Gastrocnemius medialis (tissue), 4 donors: ENCODE results near the gene CCR9. TPM values are rescaled to one million over a fixed set of nuclear protein-coding genes. Genes with fewer than 3 reads are reported as not detected.

Source experiments
- ATAC-seq, 2 donors: fragments of 150-250 bp; one replicate each; pipeline ENCODE4 v1.9.1; 2016
- DNase-seq, 2 donors: peaks; one replicate each; pipeline ENCODE4 v3.0.0-alpha.2; 2019
- H3K27ac ChIP-seq, 4 donors: fragments of 200-600 bp; sonication (generic); 1 replicate in 1 of 4; 2 replicates in 3 of 4; pipeline ENCODE4 v1.5.1; 2016 to 2018; ENCODE audit warnings: mild to moderate bottlenecking in 2 of 4, moderate library complexity in 1 of 4
- H3K27me3 ChIP-seq, 3 donors: fragments of 200-600 bp; sonication (generic) in 2 of 3; 1 replicate in 1 of 3; 2 replicates in 2 of 3; pipeline versions ENCODE4 v1.5.1 to v1.6.0; 2016 to 2019; ENCODE audit warnings: mild to moderate bottlenecking in 1 of 3, moderate library complexity in 1 of 3
- H3K36me3 ChIP-seq, 2 donors: fragments of 200-600 bp; sonication (generic) in 1 of 2; one replicate each; pipeline ENCODE4 v1.5.1; 2017 to 2018
- H3K4me1 ChIP-seq, 2 donors: fragments of 200-600 bp; sonication (generic) in 1 of 2; one replicate each; pipeline ENCODE4 v1.5.1; 2016 to 2017; ENCODE audit warnings: mild to moderate bottlenecking in 2 of 2
- H3K4me3 ChIP-seq, 4 donors: fragments of 200-600 bp; sonication (generic) in 3 of 4; 1 replicate in 1 of 4; 2 replicates in 3 of 4; pipeline ENCODE4 v1.5.1; 2016 to 2019; ENCODE audit warnings: mild to moderate bottlenecking in 2 of 4
- H3K9me3 ChIP-seq, 3 donors: fragments of 200-600 bp; sonication (generic) in 2 of 3; 1 replicate in 1 of 3; 2 replicates in 2 of 3; pipeline ENCODE4 v1.5.1; 2016 to 2019
- POLR2A ChIP-seq, 2 donors: fragments of 450-650 bp; IDR thresholded peaks; one replicate each; pipeline ENCODE4 v1.6.1; 2017; ENCODE audit warnings: antibody characterized with exemption in 2 of 2, mild to moderate bottlenecking in 2 of 2, moderate library complexity in 2 of 2
- in situ Hi-C, 4 donors: fragments of 200-750 bp; cut with MboI; loops; one replicate each; pipeline versions ENCODE4 v1.15.0 to v1.8.0; 2017; ENCODE audit warnings: low sequenced_read_pairs in 4 of 4
- intact Hi-C: fragments of 100-400 bp; cut with DNase I; formaldehyde crosslinking; loops from one replicate; pipeline ENCODE4 v1.15.1; 2023; ENCODE audit warnings: low total_unique reads
- total RNA-seq, 4 donors: library from RNA; depleted of rRNA; stranded (reverse); fragments of >200 nt; gene quantifications; one replicate each; pipeline versions ENCODE4 v1.1.0 to v1.2.3, GENCODE V29; 2016
- TF ChIP-seq, protein P1 (sequence below), 5 experiments: fragments of 450-650 bp in 3 of 5; fragments of 200-600 bp in 2 of 5; sonication (generic) in 2 of 5; IDR thresholded peaks in 4 of 5; conservative IDR thresholded peaks in 1 of 5; 1 replicate in 4 of 5; 2 replicates in 1 of 5; pipeline ENCODE4 v1.5.1; 2016 to 2019; ENCODE audit warnings: antibody characterized with exemption in 5 of 5, mild to moderate bottlenecking in 3 of 5, moderate library complexity in 3 of 5

The CCR9 gene
- total RNA-seq, 4 donors from 2014 or later: 0.09 to 0.13 TPM; not detected in 2

DNA sequence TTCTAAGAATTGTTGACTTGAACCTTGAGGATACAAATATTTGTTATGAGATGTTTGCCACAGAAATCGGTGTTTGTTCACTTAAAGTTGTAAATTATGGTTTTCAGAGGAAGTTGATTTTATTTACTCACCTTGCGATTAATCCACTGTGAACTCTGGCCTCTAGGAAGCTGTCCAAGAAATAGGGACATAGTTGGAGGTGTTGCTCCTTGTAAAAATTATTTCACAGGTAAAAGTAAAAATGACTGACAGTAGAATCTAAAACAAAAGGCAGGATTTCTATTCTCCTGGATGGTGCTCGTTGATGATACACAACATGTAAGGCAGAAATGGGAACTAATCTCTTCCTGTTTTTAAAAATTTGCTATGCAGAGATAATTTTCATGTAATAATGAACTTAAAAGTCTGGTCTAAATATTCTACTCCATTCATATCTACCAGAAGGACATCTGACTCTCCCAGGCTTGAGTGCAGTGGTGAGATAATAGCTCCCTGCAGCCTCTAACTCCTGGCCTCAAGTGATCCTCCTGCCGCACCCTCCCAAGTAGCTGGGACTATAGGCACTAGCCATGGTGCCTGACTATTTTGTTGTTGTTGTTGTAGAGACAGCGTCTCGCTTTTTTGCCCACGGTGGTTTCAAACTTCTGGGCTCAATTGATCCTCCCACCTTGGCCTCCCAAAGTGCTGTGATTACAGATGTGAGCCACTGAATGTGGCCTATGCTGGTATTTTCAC is 27.4 kb upstream of the CCR9 start:
- in situ Hi-C loops (no loop called here), intact Hi-C loops (no loop called here)
- H3K4me3 ChIP-seq: no peak overlapping the region
- no peak overlapping the region for H3K27ac ChIP-seq
- H3K4me1 ChIP-seq: no peaks in the 10 kb centered on the region
- no peak for ATAC-seq
- no peaks in the 10 kb centered on the region for H3K27me3 ChIP-seq
- no peaks in the 10 kb centered on the region for H3K36me3 ChIP-seq
- no peak for TF ChIP-seq POLR2A (IDR thresholded peaks at IDR 0.05)
- TF ChIP-seq, protein P1, sequence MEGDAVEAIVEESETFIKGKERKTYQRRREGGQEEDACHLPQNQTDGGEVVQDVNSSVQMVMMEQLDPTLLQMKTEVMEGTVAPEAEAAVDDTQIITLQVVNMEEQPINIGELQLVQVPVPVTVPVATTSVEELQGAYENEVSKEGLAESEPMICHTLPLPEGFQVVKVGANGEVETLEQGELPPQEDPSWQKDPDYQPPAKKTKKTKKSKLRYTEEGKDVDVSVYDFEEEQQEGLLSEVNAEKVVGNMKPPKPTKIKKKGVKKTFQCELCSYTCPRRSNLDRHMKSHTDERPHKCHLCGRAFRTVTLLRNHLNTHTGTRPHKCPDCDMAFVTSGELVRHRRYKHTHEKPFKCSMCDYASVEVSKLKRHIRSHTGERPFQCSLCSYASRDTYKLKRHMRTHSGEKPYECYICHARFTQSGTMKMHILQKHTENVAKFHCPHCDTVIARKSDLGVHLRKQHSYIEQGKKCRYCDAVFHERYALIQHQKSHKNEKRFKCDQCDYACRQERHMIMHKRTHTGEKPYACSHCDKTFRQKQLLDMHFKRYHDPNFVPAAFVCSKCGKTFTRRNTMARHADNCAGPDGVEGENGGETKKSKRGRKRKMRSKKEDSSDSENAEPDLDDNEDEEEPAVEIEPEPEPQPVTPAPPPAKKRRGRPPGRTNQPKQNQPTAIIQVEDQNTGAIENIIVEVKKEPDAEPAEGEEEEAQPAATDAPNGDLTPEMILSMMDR (IDR thresholded peaks at IDR 0.05 in 4 of 5, conservative IDR thresholded peaks at IDR 0.05 in 1 of 5): no peak
- no peaks in the 10 kb centered on the region for H3K9me3 ChIP-seq
- DNase-seq: no peak

DNA sequence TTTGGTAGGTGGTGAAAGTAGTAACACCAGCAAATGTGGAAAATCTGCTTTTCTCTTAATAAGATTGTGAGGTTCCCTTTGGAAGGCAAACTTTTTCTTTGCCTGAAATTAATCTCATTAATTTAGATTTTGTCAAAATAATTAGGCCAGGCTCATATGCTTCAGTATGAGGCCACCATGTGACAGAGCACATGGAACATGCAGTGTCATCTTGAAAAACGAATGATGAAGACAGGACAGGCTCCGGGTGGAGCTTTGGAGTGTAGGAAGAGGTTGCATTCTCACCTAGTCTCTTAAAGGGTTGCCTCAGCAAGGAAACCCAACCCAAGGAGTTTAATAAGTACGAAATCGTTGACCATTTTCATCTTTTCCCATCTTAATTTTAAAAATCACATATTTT is 25.9 kb upstream of the CCR9 start:
- no peaks in the 10 kb centered on the region for H3K36me3 ChIP-seq
- intact Hi-C loops (no loop called here), in situ Hi-C loops (no loop called here)
- H3K4me3 ChIP-seq: no peak overlapping the region
- no peak for ATAC-seq
- H3K27me3 ChIP-seq: no peaks in the 10 kb centered on the region
- no peaks in the 10 kb centered on the region for H3K4me1 ChIP-seq
- no peak for TF ChIP-seq POLR2A (IDR thresholded peaks at IDR 0.05)
- DNase-seq: no peak
- H3K9me3 ChIP-seq: no peaks in the 10 kb centered on the region
- no peak overlapping the region for H3K27ac ChIP-seq

DNA sequence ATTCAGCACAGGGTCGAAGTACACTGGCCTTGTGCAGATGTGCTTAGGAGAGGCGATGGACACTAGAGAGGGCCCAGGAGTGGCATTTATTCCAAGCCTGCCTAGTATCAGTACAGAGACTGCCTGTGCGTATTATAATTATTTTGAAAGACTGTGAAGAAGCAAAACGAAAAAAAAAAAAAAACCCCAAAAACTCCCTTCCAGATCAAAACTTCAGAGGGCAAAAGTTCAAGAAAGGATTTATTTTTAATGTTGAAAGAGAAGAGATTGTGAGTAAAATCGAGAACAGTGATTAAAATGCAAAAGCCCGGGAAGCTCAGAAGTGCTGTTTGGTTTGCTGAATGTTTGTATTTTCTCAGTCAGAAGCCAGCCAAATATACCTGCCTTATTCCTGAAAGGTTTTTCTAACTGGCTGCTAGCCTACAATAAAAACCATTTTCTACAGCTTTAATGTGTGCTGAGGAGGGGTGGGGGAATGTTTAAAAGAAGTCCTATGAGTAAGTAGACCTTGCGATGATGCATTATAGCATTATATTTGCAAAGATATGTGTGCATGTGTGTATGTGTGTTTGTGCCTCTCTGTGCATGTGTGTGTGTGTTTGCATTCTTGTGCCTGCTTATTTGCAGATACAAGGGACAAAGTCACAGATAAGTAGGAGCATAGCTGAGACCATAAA is 25.2 kb upstream of the CCR9 start:
- in situ Hi-C loops: no loop called here
- DNase-seq: no peak
- Histone ChIP-seq H3K36me3 (no peaks in the 10 kb centered on the region), H3K27me3 (no peaks in the 10 kb centered on the region), H3K27ac (no peak overlapping the region), H3K4me1 (no peaks in the 10 kb centered on the region), H3K9me3 (no peaks in the 10 kb centered on the region), H3K4me3 (no peak overlapping the region)
- TF ChIP-seq POLR2A (IDR thresholded peaks at IDR 0.05): no peak
- TF ChIP-seq, protein P1 (IDR thresholded peaks at IDR 0.05 in 4 of 5, conservative IDR thresholded peaks at IDR 0.05 in 1 of 5): no peak
- ATAC-seq: no peak
- intact Hi-C loops: no loop called here

DNA sequence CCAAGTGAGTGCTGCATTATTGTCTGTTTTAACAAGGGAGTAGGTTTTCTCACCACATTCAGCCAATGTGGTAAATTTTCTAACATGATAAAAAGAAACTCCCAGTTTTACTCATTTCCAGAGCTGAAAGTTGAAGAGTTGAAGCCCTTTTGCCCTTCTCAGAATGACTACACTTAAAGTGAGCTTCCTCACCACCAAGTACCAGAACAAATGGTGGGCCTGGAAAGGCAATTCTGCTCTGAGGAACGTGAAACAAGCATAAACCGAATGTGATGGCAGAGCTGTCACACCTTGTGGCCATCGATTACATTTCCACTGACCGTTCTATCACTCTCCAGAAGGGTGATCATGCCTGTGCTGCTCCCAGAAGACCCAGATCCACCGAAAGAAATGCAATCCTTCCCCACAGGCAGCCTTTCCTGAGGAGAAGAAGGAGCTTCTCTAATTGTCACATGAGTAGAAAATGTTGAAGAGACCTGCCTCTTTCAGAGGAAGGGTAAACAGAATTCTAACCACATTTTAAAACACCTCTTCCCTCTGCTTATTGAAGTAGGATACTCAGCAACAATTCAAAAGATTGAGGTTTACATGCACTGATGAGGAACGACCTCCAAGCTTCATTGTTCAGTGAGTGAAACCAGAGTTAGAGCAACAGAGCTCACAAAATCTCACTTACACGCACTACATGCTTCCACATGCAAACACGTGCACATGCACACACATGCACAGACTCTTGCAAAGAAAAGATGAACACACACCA is 21.4 kb upstream of the CCR9 start:
- Histone ChIP-seq H3K36me3 (no peaks in the 10 kb centered on the region), H3K27me3 (no peaks in the 10 kb centered on the region), H3K27ac (no peak overlapping the region), H3K4me3 (no peak overlapping the region), H3K9me3 (no peaks in the 10 kb centered on the region), H3K4me1 (no peaks in the 10 kb centered on the region)
- intact Hi-C loops: no loop called here
- TF ChIP-seq POLR2A (IDR thresholded peaks at IDR 0.05): no peak
- TF ChIP-seq, protein P1 (IDR thresholded peaks at IDR 0.05 in 4 of 5, conservative IDR thresholded peaks at IDR 0.05 in 1 of 5): no peak
- in situ Hi-C loops: no loop called here
- ATAC-seq: no peak
- no peak for DNase-seq

DNA sequence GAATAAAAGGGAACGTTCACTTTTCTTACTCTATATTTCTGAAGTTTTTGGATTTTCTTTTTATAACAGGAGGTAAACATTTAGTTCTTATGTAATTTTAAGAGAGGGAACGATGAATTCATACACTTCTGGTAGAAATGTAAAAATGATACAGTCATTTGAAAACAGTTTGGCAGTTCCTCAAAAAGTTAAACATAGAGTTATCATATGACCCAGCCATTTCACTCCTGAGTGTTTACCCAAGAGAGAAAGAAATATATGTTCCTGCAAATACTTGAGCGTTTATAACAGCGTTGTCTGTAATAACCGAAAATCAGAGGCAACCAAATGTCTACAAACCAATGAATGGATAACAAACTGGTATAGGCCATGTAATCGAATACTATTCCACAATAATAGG is 20.8 kb upstream of the CCR9 start:
- Histone ChIP-seq H3K27ac (no peak overlapping the region), H3K4me1 (no peaks in the 10 kb centered on the region), H3K4me3 (no peak overlapping the region), H3K9me3 (no peaks in the 10 kb centered on the region), H3K27me3 (no peaks in the 10 kb centered on the region), H3K36me3 (no peaks in the 10 kb centered on the region)
- in situ Hi-C loops (no loop called here), intact Hi-C loops (no loop called here)
- DNase-seq (no peak), ATAC-seq (no peak)
- no peak for TF ChIP-seq POLR2A (IDR thresholded peaks at IDR 0.05)
- TF ChIP-seq, protein P1 (IDR thresholded peaks at IDR 0.05 in 4 of 5, conservative IDR thresholded peaks at IDR 0.05 in 1 of 5): no peak
